SK-N-SH (cell line): ENCODE data around the gene HAUS2.

ENCODE experiments used
- CHD2 ChIP-seq: fragments of 150-350 bp; IDR thresholded peaks from 2 replicates; pipeline ENCODE4 v1.6.1; 2018; ENCODE audit warnings: low read length; ENCODE audit not compliant: partially characterized antibody
- CTCF ChIP-seq: fragments of 200-600 bp; sonication (generic); IDR thresholded peaks from 2 replicates; pipeline ENCODE4 v1.6.1; 2017; ENCODE audit warnings: antibody characterized with exemption, mild to moderate bottlenecking, moderate library complexity
- EP300 ChIP-seq, 2 experiments: IDR thresholded peaks; 2 replicates each; pipeline versions ENCODE4 v1.4.0 to v1.6.1; 2012; ENCODE audit warnings: borderline replicate concordance in 1 of 2, low read depth in 1 of 2, low read length in 1 of 2
- EZH2phosphoT487 ChIP-seq: fragments of 200-600 bp; sonication (generic); IDR thresholded peaks from 2 replicates; pipeline ENCODE4 v1.6.1; 2017; ENCODE audit warnings: low read depth, mixed run types, mild to moderate bottlenecking, antibody characterized with exemption, moderate library complexity, borderline replicate concordance
- IRF3 ChIP-seq: fragments of 150-350 bp; IDR thresholded peaks from 2 replicates; pipeline ENCODE4 v1.6.1; 2016; ENCODE audit warnings: mild to moderate bottlenecking, low read depth, low read length
- MAX ChIP-seq: IDR thresholded peaks from 2 replicates; pipeline ENCODE4 v1.4.0; 2012; ENCODE audit warnings: low read depth
- MXI1 ChIP-seq: IDR thresholded peaks from 2 replicates; pipeline ENCODE4 v1.6.1; 2012; ENCODE audit warnings: mild to moderate bottlenecking, low read depth, low read length, improper control_type of control experiment
- POLR2AphosphoS5 ChIP-seq: IDR thresholded peaks from 2 replicates; pipeline ENCODE4 v1.6.1; 2012; ENCODE audit warnings: low read depth, low read length
- RAD21 ChIP-seq: IDR thresholded peaks from 2 replicates; pipeline ENCODE4 v1.6.1; 2012; ENCODE audit warnings: mild to moderate bottlenecking, low read length
- REST ChIP-seq: IDR thresholded peaks from 2 replicates; pipeline ENCODE4 v1.6.1; 2012; ENCODE audit warnings: mild to moderate bottlenecking, low read depth, low read length, moderate library complexity
- SMC3 ChIP-seq: IDR thresholded peaks from 2 replicates; pipeline ENCODE4 v1.6.1; 2012; ENCODE audit warnings: low read depth, low read length, improper control_type of control experiment
- TEAD4 ChIP-seq: IDR thresholded peaks from 2 replicates; pipeline ENCODE4 v1.4.0; 2012; ENCODE audit warnings: mild to moderate bottlenecking, borderline replicate concordance; ENCODE audit not compliant: insufficient read depth
- USF2 ChIP-seq: fragments of 150-350 bp; IDR thresholded peaks from 2 replicates; pipeline ENCODE4 v1.6.1; 2017; ENCODE audit warnings: antibody characterized with exemption, low read length, low read depth, borderline replicate concordance
- YY1 ChIP-seq: IDR thresholded peaks from 2 replicates; pipeline ENCODE4 v1.4.0; 2012; ENCODE audit warnings: low read depth, mild to moderate bottlenecking

- TF ChIP-seq REST: no peak
- TF ChIP-seq CTCF: no peak
- TF ChIP-seq TEAD4: no peak
- no peak for TF ChIP-seq SMC3
- TF ChIP-seq IRF3: no peak
- TF ChIP-seq CHD2: no peak
- no peak for TF ChIP-seq YY1
- no peak for TF ChIP-seq MAX
- TF ChIP-seq POLR2AphosphoS5: no peak
- TF ChIP-seq EP300 (IDR thresholded peaks at IDR 0.05; ENCODE audit: borderline replicate concordance in 1 of 2, low read depth in 1 of 2, low read length in 1 of 2): no peak
- TF ChIP-seq EZH2phosphoT487: no peak
- TF ChIP-seq USF2: no peak
- no peak for TF ChIP-seq MXI1
- no peak for TF ChIP-seq RAD21
Observed at GRCh38 chr15:42504631-42505030, 44.0 kb upstream of the HAUS2 start.
